SU-DHL-6 (cell line): Measurements from ENCODE around the gene ESM1.

Experiments used
- H2AFZ ChIP-seq: fragments of 200-600 bp; sonication (generic); 2 replicates; pipeline ENCODE4 v1.6.1; 2014; ENCODE audit warnings: low read depth, mild to moderate bottlenecking, moderate library complexity, mixed read lengths, antibody characterized with exemption, low read length; ENCODE audit not compliant: severe bottlenecking
- H3F3A ChIP-seq: fragments of 200-600 bp; shearing (Covaris generic); 2 replicates; pipeline ENCODE4 v1.6.0; 2016; ENCODE audit warnings: antibody characterized with exemption, mild to moderate bottlenecking; ENCODE audit not compliant: insufficient read depth
- H3K27ac ChIP-seq: fragments of 200-600 bp; sonication (generic); 2 replicates; pipeline ENCODE4 v1.5.1; 2016; ENCODE audit warnings: low read depth, mild to moderate bottlenecking, low read length, moderate library complexity, mixed read lengths
- H3K27me3 ChIP-seq: fragments of 200-600 bp; sonication (generic), shearing (Covaris generic); 2 replicates; pipeline ENCODE4 v1.6.0; 2014; ENCODE audit warnings: mild to moderate bottlenecking, low read length
- H3K36me3 ChIP-seq: fragments of 200-600 bp; sonication (generic); 2 replicates; pipeline ENCODE4 v1.6.1; 2014; ENCODE audit warnings: mild to moderate bottlenecking, low read length, mixed read lengths
- H3K4me2 ChIP-seq: fragments of 300-600, 200-600 bp; shearing (Covaris generic), sonication (generic); 2 replicates; pipeline ENCODE4 v1.6.0; 2014; ENCODE audit warnings: low read length, low read depth, mild to moderate bottlenecking; ENCODE audit not compliant: poor library complexity, severe bottlenecking
- H3K4me3 ChIP-seq: fragments of 200-600 bp; sonication (generic); 2 replicates; pipeline ENCODE4 v1.5.1; 2014; ENCODE audit warnings: antibody characterized with exemption, low read length, mild to moderate bottlenecking, mixed read lengths; ENCODE audit not compliant: insufficient read depth, poor library complexity, severe bottlenecking
- H3K79me2 ChIP-seq: fragments of 200-600 bp; sonication (generic); 2 replicates; pipeline ENCODE4 v1.6.1; 2014; ENCODE audit warnings: mild to moderate bottlenecking, low read length, moderate library complexity; ENCODE audit not compliant: insufficient read depth
- H3K9ac ChIP-seq: fragments of 200-600 bp; sonication (generic); 2 replicates; pipeline ENCODE4 v1.7.0; 2014; ENCODE audit warnings: mild to moderate bottlenecking, low read length
- H3K9me2 ChIP-seq: fragments of 200-600 bp; sonication (generic); replicated peaks from 2 replicates; pipeline ENCODE4 v1.6.1; 2014; ENCODE audit warnings: low read length; ENCODE audit not compliant: insufficient read depth
- H3K9me3 ChIP-seq: fragments of 200-600 bp; sonication (generic); 2 replicates; pipeline ENCODE4 v1.6.1; 2014; ENCODE audit warnings: low read length, mixed read lengths; ENCODE audit not compliant: insufficient read depth
- H4K20me1 ChIP-seq: fragments of 200-600 bp; sonication (generic); 2 replicates; pipeline ENCODE4 v1.6.1; 2014; ENCODE audit warnings: low read depth, mild to moderate bottlenecking, antibody characterized with exemption, low read length, moderate library complexity, mixed read lengths
- EZH2phosphoT487 ChIP-seq: fragments of 200-600 bp; sonication (generic), shearing (Covaris generic); conservative IDR thresholded peaks from 2 replicates; pipeline ENCODE4 v1.6.1; 2018; ENCODE audit warnings: mild to moderate bottlenecking, antibody characterized with exemption, low read length, moderate library complexity, mixed read lengths
- TF ChIP-seq, protein P1 (sequence below): fragments of 200-600 bp; sonication (generic); IDR thresholded peaks from one replicate; pipeline ENCODE4 v1.5.1; 2017; ENCODE audit warnings: antibody characterized with exemption, mild to moderate bottlenecking, low read length, moderate library complexity; ENCODE audit not compliant: insufficient read depth, poor library complexity, severe bottlenecking

The ESM1 gene

GRCh38 chr5:54964405-54964804, 21.0 kb downstream of the ESM1 start:
- Histone ChIP-seq H2AFZ (no peak overlapping the region), H3K4me2 (no peak overlapping the region), H3K36me3 (no peaks in the 10 kb centered on the region), H4K20me1 (no peaks in the 10 kb centered on the region), H3K27me3 (no peaks in the 10 kb centered on the region), H3K79me2 (no peaks in the 10 kb centered on the region), H3K9ac (no peak overlapping the region), H3K4me3 (no peak overlapping the region), H3F3A (no peaks in the 10 kb centered on the region), H3K9me2 (no peaks in the 10 kb centered on the region), H3K9me3 (no peaks in the 10 kb centered on the region), H3K27ac (no peak overlapping the region)
- TF ChIP-seq, protein P1, sequence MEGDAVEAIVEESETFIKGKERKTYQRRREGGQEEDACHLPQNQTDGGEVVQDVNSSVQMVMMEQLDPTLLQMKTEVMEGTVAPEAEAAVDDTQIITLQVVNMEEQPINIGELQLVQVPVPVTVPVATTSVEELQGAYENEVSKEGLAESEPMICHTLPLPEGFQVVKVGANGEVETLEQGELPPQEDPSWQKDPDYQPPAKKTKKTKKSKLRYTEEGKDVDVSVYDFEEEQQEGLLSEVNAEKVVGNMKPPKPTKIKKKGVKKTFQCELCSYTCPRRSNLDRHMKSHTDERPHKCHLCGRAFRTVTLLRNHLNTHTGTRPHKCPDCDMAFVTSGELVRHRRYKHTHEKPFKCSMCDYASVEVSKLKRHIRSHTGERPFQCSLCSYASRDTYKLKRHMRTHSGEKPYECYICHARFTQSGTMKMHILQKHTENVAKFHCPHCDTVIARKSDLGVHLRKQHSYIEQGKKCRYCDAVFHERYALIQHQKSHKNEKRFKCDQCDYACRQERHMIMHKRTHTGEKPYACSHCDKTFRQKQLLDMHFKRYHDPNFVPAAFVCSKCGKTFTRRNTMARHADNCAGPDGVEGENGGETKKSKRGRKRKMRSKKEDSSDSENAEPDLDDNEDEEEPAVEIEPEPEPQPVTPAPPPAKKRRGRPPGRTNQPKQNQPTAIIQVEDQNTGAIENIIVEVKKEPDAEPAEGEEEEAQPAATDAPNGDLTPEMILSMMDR: no peak
- no peak for TF ChIP-seq EZH2phosphoT487

DNA sequence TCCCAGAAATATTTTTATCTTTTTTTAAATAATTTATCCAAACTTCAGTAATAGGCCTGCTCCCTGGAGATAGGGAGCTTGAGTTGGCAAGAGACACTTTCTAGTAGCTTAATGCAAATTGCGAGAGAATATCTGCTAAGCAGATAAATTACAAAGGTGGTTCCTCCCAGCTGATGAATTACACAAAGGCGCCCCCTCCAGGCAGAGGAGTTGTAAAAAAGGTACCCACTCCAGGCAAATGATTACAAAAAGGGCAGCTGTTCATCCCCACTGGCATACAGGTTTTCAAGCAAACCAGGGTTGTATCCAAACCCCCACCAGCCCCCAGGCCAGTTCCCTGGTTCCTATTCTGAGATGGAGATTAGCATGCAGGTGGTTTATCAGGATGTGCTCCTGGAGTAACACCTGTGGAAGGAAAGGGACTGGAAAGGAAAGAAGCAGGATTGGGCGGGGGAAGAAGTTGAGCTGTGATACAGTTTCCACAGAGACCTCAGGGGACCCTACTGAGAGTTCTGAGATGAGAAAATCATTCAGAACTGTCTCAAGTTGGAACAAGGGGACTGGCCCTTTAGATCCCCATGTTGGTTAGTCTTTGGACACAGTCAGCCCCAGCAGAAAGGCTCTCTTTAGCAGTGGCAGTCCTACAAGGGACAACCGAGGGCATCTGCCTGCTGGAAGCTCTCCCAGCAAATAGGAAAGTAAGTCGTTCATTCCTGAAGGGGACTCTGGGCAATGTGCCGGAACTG, 25.5 kb downstream of the ESM1 start:
- no peaks in the 10 kb centered on the region for H3K79me2 ChIP-seq
- no peaks in the 10 kb centered on the region for H3F3A ChIP-seq
- no peak overlapping the region for H3K9ac ChIP-seq
- H3K4me3 ChIP-seq: no peak overlapping the region
- no peak overlapping the region for H3K27ac ChIP-seq
- no peaks in the 10 kb centered on the region for H4K20me1 ChIP-seq
- no peaks in the 10 kb centered on the region for H3K27me3 ChIP-seq
- TF ChIP-seq, protein P1: peak; percentile 27
- no peak for TF ChIP-seq EZH2phosphoT487
- H3K36me3 ChIP-seq: no peaks in the 10 kb centered on the region
- H3K9me3 ChIP-seq: no peaks in the 10 kb centered on the region
- no peak overlapping the region for H2AFZ ChIP-seq
- no peaks in the 10 kb centered on the region for H3K9me2 ChIP-seq
- no peak overlapping the region for H3K4me2 ChIP-seq

- H3K9ac ChIP-seq: no peak overlapping the region
- no peaks in the 10 kb centered on the region for H3K36me3 ChIP-seq
- no peaks in the 10 kb centered on the region for H3F3A ChIP-seq
- no peaks in the 10 kb centered on the region for H3K79me2 ChIP-seq
- no peak overlapping the region for H3K4me3 ChIP-seq
- H3K9me3 ChIP-seq: no peaks in the 10 kb centered on the region
- no peak overlapping the region for H3K27ac ChIP-seq
- H3K9me2 ChIP-seq: no peaks in the 10 kb centered on the region
- H4K20me1 ChIP-seq: no peaks in the 10 kb centered on the region
- H2AFZ ChIP-seq: no peak overlapping the region
- H3K4me2 ChIP-seq: no peak overlapping the region
- no peaks in the 10 kb centered on the region for H3K27me3 ChIP-seq
- TF ChIP-seq, protein P1: no peak
- no peak for TF ChIP-seq EZH2phosphoT487
Measured at GRCh38 chr5:54956922-54957321, 28.5 kb downstream of the ESM1 start.
